H1 (cell line): Measurements from ENCODE around the gene AMPH. TPM values are rescaled to one million over a fixed set of nuclear protein-coding genes. Genes with fewer than 3 reads are reported as not detected.

Source experiments
- CTCF ChIA-PET: fragments of 300-600 bp; sonication (Branson Sonifier 250); formaldehyde crosslinking; loops from one replicate; lab custom pipeline; 2021; ENCODE audit not compliant: partially characterized antibody; lab: Charles Lee
- POLR2A ChIA-PET: fragments of 300-600 bp; sonication (Branson Sonifier 250); formaldehyde crosslinking; loops from one replicate; lab custom pipeline; 2021; ENCODE audit warnings: inconsistent platforms; ENCODE audit not compliant: partially characterized antibody; lab: Charles Lee
- DNase-seq, 2 experiments: peaks; one replicate each; pipeline versions ENCODE4 v3.0.0 to v3.0.0-alpha.2; 2010 to 2022; ENCODE audit warnings: low spot score in 2 of 2, low read depth in 1 of 2, mixed read lengths in 1 of 2
- FAIRE-seq: peaks from 2 replicates; lab custom pipeline; 2011; peaks lifted over from hg19 to GRCh38; lab: Jason Lieb, UNC
- H2AFZ ChIP-seq: 2 replicates; pipeline ENCODE4 v1.8.1; 2012; ENCODE audit warnings: low read length, inconsistent platforms
- H2AK5ac ChIP-seq: 2 replicates; pipeline ENCODE4 v1.6.1; 2013; ENCODE audit warnings: low read depth, low read length
- H2BK120ac ChIP-seq: replicated peaks from 2 replicates; pipeline ENCODE3; 2013; ENCODE audit warnings: low read depth, low read length, inconsistent platforms
- H2BK12ac ChIP-seq: 2 replicates; pipeline ENCODE4 v1.6.1; 2013; ENCODE audit warnings: low read depth, low read length
- H2BK15ac ChIP-seq: 2 replicates; pipeline ENCODE4 v1.6.1; 2013; ENCODE audit warnings: low read length
- H2BK20ac ChIP-seq: 2 replicates; pipeline ENCODE4 v1.6.1; 2013; ENCODE audit warnings: low read length
- H2BK5ac ChIP-seq: 2 replicates; pipeline ENCODE4 v1.6.1; 2013; ENCODE audit warnings: low read depth, low read length
- H3K14ac ChIP-seq: 2 replicates; pipeline ENCODE4 v1.6.1; 2013; ENCODE audit warnings: inconsistent platforms; ENCODE audit not compliant: insufficient read length
- H3K18ac ChIP-seq: 2 replicates; pipeline ENCODE4 v1.6.1; 2013; ENCODE audit warnings: low read length; ENCODE audit errors: extremely low read depth
- H3K23ac ChIP-seq: 2 replicates; pipeline ENCODE4 v1.6.1; 2013; ENCODE audit warnings: inconsistent platforms; ENCODE audit not compliant: insufficient read length
- H3K23me2 ChIP-seq: 2 replicates; pipeline ENCODE4 v1.6.1; 2013; ENCODE audit warnings: low read depth, low read length
- H3K27ac ChIP-seq: 2 replicates; pipeline ENCODE4 v1.6.1; 2011; ENCODE audit warnings: low read depth, low read length, inconsistent platforms
- H3K27me3 ChIP-seq, 4 experiments: replicated peaks in 1 of 4; 1 replicate in 1 of 4; 2 replicates in 3 of 4; pipeline versions ENCODE4 v1.6.1 to v1.8.1; 2011 to 2013; ENCODE audit warnings: low read length in 3 of 4, mild to moderate bottlenecking in 3 of 4, inconsistent platforms in 2 of 4, mixed read lengths in 2 of 4, moderate library complexity in 1 of 4; ENCODE audit not compliant: control insufficient read depth in 3 of 4, insufficient read depth in 3 of 4; ENCODE audit errors: extremely low read depth in 1 of 4
- H3K36me3 ChIP-seq, 4 experiments: 2 replicates each; pipeline versions ENCODE4 v1.6.1 to v1.8.1; 2011 to 2013; ENCODE audit warnings: mild to moderate bottlenecking in 4 of 4, low read length in 3 of 4, moderate library complexity in 2 of 4, control low read depth in 1 of 4, inconsistent platforms in 1 of 4; ENCODE audit not compliant: insufficient read depth in 4 of 4, control insufficient read depth in 2 of 4
- H3K4ac ChIP-seq: replicated peaks from 2 replicates; pipeline ENCODE3; 2013; ENCODE audit warnings: low read length, low read depth, mixed read lengths, inconsistent platforms; ENCODE audit not compliant: insufficient read length
- H3K4me1 ChIP-seq, 4 experiments: replicated peaks in 1 of 4; 1 replicate in 1 of 4; 2 replicates in 3 of 4; pipeline versions ENCODE4 v1.6.1 to v1.8.1; 2011 to 2013; ENCODE audit warnings: low read length in 3 of 4, inconsistent platforms in 2 of 4, mixed read lengths in 1 of 4; ENCODE audit not compliant: insufficient read depth in 4 of 4, control insufficient read depth in 3 of 4
- H3K4me2 ChIP-seq, 2 experiments: 2 replicates each; pipeline versions ENCODE4 v1.6.1 to v1.8.1; 2011 to 2013; ENCODE audit warnings: low read depth in 2 of 2, low read length in 2 of 2, control low read depth in 1 of 2, inconsistent platforms in 1 of 2, mild to moderate bottlenecking in 1 of 2; ENCODE audit not compliant: insufficient read depth in 1 of 2
- H3K4me3 ChIP-seq, 4 experiments: fragments of 200-600, 300-600 bp in 1 of 4; sonication (generic), shearing (Covaris generic), sonication (Bioruptor Twin) in 1 of 4; 2 replicates each; pipeline versions ENCODE4 v1.5.1 to v1.8.1; 2011 to 2016; ENCODE audit warnings: low read length in 4 of 4, low read depth in 3 of 4, control low read depth in 2 of 4, inconsistent platforms in 2 of 4, mild to moderate bottlenecking in 2 of 4, mixed read lengths in 1 of 4, moderate library complexity in 1 of 4; ENCODE audit not compliant: insufficient read depth in 2 of 4; ENCODE audit errors: extremely low read depth in 1 of 4
- H3K56ac ChIP-seq: replicated peaks from 2 replicates; pipeline ENCODE3; 2013; ENCODE audit warnings: low read depth, mild to moderate bottlenecking, mixed read lengths, low read length, inconsistent platforms; ENCODE audit not compliant: insufficient read length
- H3K79me1 ChIP-seq: 2 replicates; pipeline ENCODE4 v1.6.1; 2013; ENCODE audit warnings: low read depth, low read length, control low read depth
- H3K79me2 ChIP-seq, 2 experiments: 2 replicates each; pipeline versions ENCODE4 v1.6.1 to v1.8.1; 2012 to 2013; ENCODE audit warnings: low read length in 2 of 2, mild to moderate bottlenecking in 2 of 2, inconsistent platforms in 1 of 2; ENCODE audit not compliant: insufficient read depth in 2 of 2, control insufficient read depth in 1 of 2
- H3K9ac ChIP-seq, 4 experiments: replicated peaks in 1 of 4; 1 replicate in 1 of 4; 2 replicates in 3 of 4; pipeline versions ENCODE4 v1.6.1 to v1.8.1; 2011 to 2013; ENCODE audit warnings: low read depth in 3 of 4, low read length in 3 of 4, control low read depth in 2 of 4, mild to moderate bottlenecking in 2 of 4, moderate library complexity in 2 of 4, inconsistent platforms in 1 of 4; ENCODE audit errors: extremely low read depth in 1 of 4
- H3K9me3 ChIP-seq, 2 experiments: 2 replicates each; pipeline versions ENCODE4 v1.6.1 to v1.8.1; 2012 to 2013; ENCODE audit warnings: mild to moderate bottlenecking in 2 of 2, moderate library complexity in 2 of 2, control low read depth in 1 of 2, inconsistent platforms in 1 of 2, low read depth in 1 of 2, low read length in 1 of 2, mixed read lengths in 1 of 2; ENCODE audit not compliant: insufficient read depth in 2 of 2
- H4K20me1 ChIP-seq, 2 experiments: replicated peaks in 1 of 2; 2 replicates each; pipeline versions ENCODE3 to v1.8.1; 2011 to 2013; ENCODE audit warnings: inconsistent platforms in 2 of 2, low read length in 2 of 2, mild to moderate bottlenecking in 1 of 2; ENCODE audit not compliant: insufficient read depth in 2 of 2, control insufficient read depth in 1 of 2
- H4K5ac ChIP-seq: 2 replicates; pipeline ENCODE4 v1.6.1; 2013; ENCODE audit warnings: low read length, low read depth, mixed read lengths, inconsistent platforms; ENCODE audit not compliant: insufficient read length
- H4K8ac ChIP-seq: 2 replicates; pipeline ENCODE4 v1.8.0; 2013; ENCODE audit warnings: mild to moderate bottlenecking, moderate library complexity, low read length, inconsistent platforms; ENCODE audit not compliant: insufficient read depth; ENCODE audit errors: extremely low read depth
- H4K91ac ChIP-seq: replicated peaks from 2 replicates; pipeline ENCODE3; 2013; ENCODE audit warnings: low read length, mixed read lengths, inconsistent platforms; ENCODE audit not compliant: insufficient read length
- BACH1 ChIP-seq: IDR thresholded peaks from 2 replicates; pipeline ENCODE4 v1.6.1; 2012; ENCODE audit warnings: low read length, improper control_type of control experiment
- BCL11A ChIP-seq, 2 experiments: IDR thresholded peaks; one replicate each; pipeline ENCODE4 v1.6.1; 2011; ENCODE audit warnings: low read depth in 2 of 2, low read length in 2 of 2, mild to moderate bottlenecking in 2 of 2
- CBX8 ChIP-seq: fragments of 300-800, 300-1000 bp; sonication (generic); IDR thresholded peaks from 2 replicates; pipeline ENCODE4 v1.7.1; 2016; ENCODE audit warnings: low read depth, low read length, borderline replicate concordance
- CEBPB ChIP-seq: IDR thresholded peaks from 2 replicates; pipeline ENCODE4 v1.6.1; 2012; ENCODE audit warnings: low read depth, low read length
- CREB1 ChIP-seq: IDR thresholded peaks from 2 replicates; pipeline ENCODE4 v1.6.1; 2012; ENCODE audit warnings: inconsistent platforms
- E2F6 ChIP-seq: IDR thresholded peaks from 2 replicates; pipeline ENCODE4 v1.6.1; 2012; ENCODE audit warnings: inconsistent platforms
- HDAC2 ChIP-seq, 2 experiments: fragments of 300-600 bp in 1 of 2; sonication (generic) in 1 of 2; IDR thresholded peaks; 2 replicates each; pipeline ENCODE4 v1.6.1; 2011 to 2012; ENCODE audit warnings: low read depth in 2 of 2, low read length in 2 of 2, mild to moderate bottlenecking in 2 of 2, moderate library complexity in 2 of 2, borderline replicate concordance in 1 of 2, inconsistent platforms in 1 of 2
- KDM1A ChIP-seq: fragments of 200-600, 300-600 bp; sonication (generic); IDR thresholded peaks from 2 replicates; pipeline ENCODE4 v1.7.1; 2016; ENCODE audit warnings: mild to moderate bottlenecking, low read length, borderline replicate concordance
- NRF1 ChIP-seq: IDR thresholded peaks from 2 replicates; pipeline ENCODE4 v1.6.1; 2011; ENCODE audit warnings: mild to moderate bottlenecking, low read depth, low read length, improper control_type of control experiment
- RAD21 ChIP-seq, 2 experiments: IDR thresholded peaks in 1 of 2; conservative IDR thresholded peaks in 1 of 2; 2 replicates each; pipeline ENCODE4 v1.6.1; 2011; ENCODE audit warnings: low read depth in 2 of 2, low read length in 2 of 2, improper control_type of control experiment in 1 of 2, inconsistent platforms in 1 of 2, mild to moderate bottlenecking in 1 of 2, moderate library complexity in 1 of 2
- RXRA ChIP-seq: IDR thresholded peaks from 2 replicates; pipeline ENCODE4 v1.6.1; 2011; ENCODE audit warnings: low read depth, mild to moderate bottlenecking, low read length, moderate library complexity; ENCODE audit not compliant: insufficient read depth
- TCF12 ChIP-seq: IDR thresholded peaks from 2 replicates; pipeline ENCODE4 v1.6.1; 2011; ENCODE audit warnings: low read depth, mild to moderate bottlenecking, low read length
- TEAD4 ChIP-seq: IDR thresholded peaks from 2 replicates; pipeline ENCODE4 v1.6.1; 2012; ENCODE audit warnings: low read depth, low read length, inconsistent platforms, mixed read lengths
- YY1 ChIP-seq: IDR thresholded peaks from 2 replicates; pipeline ENCODE4 v1.6.1; 2011; ENCODE audit warnings: low read depth, mild to moderate bottlenecking, low read length
- polyA plus RNA-seq, 7 experiments: library from polyadenylated mRNA; depleted of rRNA in 3 of 7; stranded (reverse) in 5 of 7; unstranded in 2 of 7; fragments of >200 nt in 5 of 7; fragments of 200-250 nt in 2 of 7; gene quantifications; 1 replicate in 5 of 7; 2 replicates in 1 of 7; 4 replicates in 1 of 7; pipeline versions ENCODE4 v1.2.1 to v1.2.3, GENCODE V29; 2011 to 2013; ENCODE audit warnings: missing spikeins in 2 of 7, mixed read lengths in 2 of 7
- total RNA-seq: library from RNA; stranded (reverse); fragmentation: NEBNext Ultra II Directional; extraction: Animal tissue kit (Norgen Biotek cat#: 25700); gene quantifications from 2 replicates; pipeline ENCODE4 v1.2.1, GENCODE V29; 2021
- TF ChIP-seq, protein P1 (sequence below): IDR thresholded peaks from 2 replicates; pipeline ENCODE4 v1.6.1; 2011; ENCODE audit warnings: low read depth, mild to moderate bottlenecking, low read length; ENCODE audit not compliant: insufficient read depth

AMPH gene
- total and polyA plus RNA-seq, 2 of the 8 experiments (the other 6 are each of a cell fraction or from before 2014, with no cell fraction given), result 7.3 to 12.2 TPM

- H3K9ac ChIP-seq, result no peak overlapping the region
- H4K20me1 ChIP-seq, result no peaks in the 10 kb centered on the region
- H2BK120ac ChIP-seq, result no peak overlapping the region
- POLR2A ChIA-PET, result no interaction called here
- no peaks in the 10 kb centered on the region for H3K4me1 ChIP-seq
- no peaks in the 10 kb centered on the region for H3K79me1 ChIP-seq
- no peak overlapping the region for H3K56ac ChIP-seq
- H4K91ac ChIP-seq, result no peak overlapping the region
- no peaks in the 10 kb centered on the region for H3K79me2 ChIP-seq
- DNase-seq, result no peak
- no peaks in the 10 kb centered on the region for H3K27me3 ChIP-seq
- no peak overlapping the region for H2BK20ac ChIP-seq
- no peak overlapping the region for H3K18ac ChIP-seq
- H3K23ac ChIP-seq, result no peak overlapping the region
- no peak overlapping the region for H4K5ac ChIP-seq
- CTCF ChIA-PET, result interaction anchor here (0.6 to 11.5 kb wide), 8 partner anchors 8 to 275 kb away, joined by 3 to 97 read pairs (median 5); no protein-coding TSS in a partner anchor
- no peak for FAIRE-seq
- H3K4me2 ChIP-seq, result no peak overlapping the region
- no peak overlapping the region for H2AK5ac ChIP-seq
- H3K4ac ChIP-seq, result no peak overlapping the region
- no peak overlapping the region for H2BK5ac ChIP-seq
- H3K23me2 ChIP-seq, result no peaks in the 10 kb centered on the region
- H2BK12ac ChIP-seq, result no peak overlapping the region
- H3K27ac ChIP-seq, result no peak overlapping the region
- H3K36me3 ChIP-seq, result no peaks in the 10 kb centered on the region
- H3K14ac ChIP-seq, result no peak overlapping the region
- no peak overlapping the region for H4K8ac ChIP-seq
- H2BK15ac ChIP-seq, result no peak overlapping the region
- H2AFZ ChIP-seq, result no peak overlapping the region
- H3K9me3 ChIP-seq, result no peaks in the 10 kb centered on the region
- H3K4me3 ChIP-seq, result no peak overlapping the region
- TF ChIP-seq NRF1 (no peak), TEAD4 (no peak), CREB1 (no peak), E2F6 (no peak), HDAC2 (IDR thresholded peaks at IDR 0.05; ENCODE audit: borderline replicate concordance in 1 of 2, low read depth in 2 of 2, low read length in 2 of 2) (no peak), RXRA (no peak), CBX8 (no peak), KDM1A (no peak), RAD21 (IDR thresholded peaks at IDR 0.05 in 1 of 2, conservative IDR thresholded peaks at IDR 0.05 in 1 of 2; ENCODE audit: low read depth in 2 of 2, low read length in 2 of 2) (no peak), BACH1 (no peak), TCF12 (no peak), CEBPB (no peak), BCL11A (IDR thresholded peaks at IDR 0.05; ENCODE audit: low read depth in 2 of 2, low read length in 2 of 2) (no peak), YY1 (no peak)
- TF ChIP-seq, protein P1, sequence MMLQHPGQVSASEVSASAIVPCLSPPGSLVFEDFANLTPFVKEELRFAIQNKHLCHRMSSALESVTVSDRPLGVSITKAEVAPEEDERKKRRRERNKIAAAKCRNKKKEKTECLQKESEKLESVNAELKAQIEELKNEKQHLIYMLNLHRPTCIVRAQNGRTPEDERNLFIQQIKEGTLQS, result no peak
Observed at GRCh38 chr7:38385682-38386081, 245.5 kb downstream of the AMPH start.
